B cell (primary cell): ENCODE data around the gene AXIN2. TPM values are rescaled to one million over a fixed set of nuclear protein-coding genes. Genes with fewer than 3 reads are reported as not detected.

Experiments used
- ATAC-seq: fragments of 200-7000 bp; cut with Tn5 transposase; one replicate; pipeline ENCODE4 v1.10.0; 2021; ENCODE audit warnings: low read depth, mild to moderate bottlenecking, moderate number of reproducible peaks, moderate library complexity
- CTCF ChIA-PET: fragments of 350-600 bp; sonication (Branson Sonifier 250); formaldehyde crosslinking; loops from one replicate; lab custom pipeline; 2021; ENCODE audit warnings: antibody characterized with exemption, inconsistent platforms; lab: Charles Lee
- POLR2A ChIA-PET: fragments of 350-600 bp; sonication (Branson Sonifier 250); formaldehyde crosslinking; loops from one replicate; lab custom pipeline; 2021; ENCODE audit warnings: antibody characterized with exemption; lab: Charles Lee
- DNase-seq: peaks from one replicate; pipeline ENCODE4 v3.0.0; 2013
- H2AFZ ChIP-seq: 2 replicates; pipeline ENCODE4 v1.6.1; 2012; ENCODE audit warnings: mild to moderate bottlenecking, low read depth, low read length; ENCODE audit not compliant: insufficient read depth, poor library complexity, severe bottlenecking
- H3K27ac ChIP-seq, 2 donors: 1 replicate in 1 of 2; 2 replicates in 1 of 2; pipeline ENCODE4 v1.5.1; 2012 to 2013; ENCODE audit warnings: low read length in 2 of 2, mild to moderate bottlenecking in 2 of 2, moderate library complexity in 1 of 2
- H3K27me3 ChIP-seq, 4 experiments: fragments of 200-600 bp in 1 of 4; sonication (generic) in 1 of 4; replicated peaks in 1 of 4; 1 replicate in 2 of 4; 2 replicates in 2 of 4; pipeline versions ENCODE4 v1.6.1 to v1.7.0; 2013 to 2016; ENCODE audit warnings: low read length in 3 of 4, mild to moderate bottlenecking in 2 of 4, mixed read lengths in 1 of 4, moderate library complexity in 1 of 4; ENCODE audit not compliant: insufficient read depth in 4 of 4, control insufficient read depth in 3 of 4; ENCODE audit errors: control extremely low read depth in 1 of 4
- H3K36me3 ChIP-seq, 2 experiments: replicated peaks in 1 of 2; 1 replicate in 1 of 2; 2 replicates in 1 of 2; pipeline versions ENCODE4 v1.6.1 to v1.7.1; 2013; ENCODE audit warnings: low read length in 1 of 2; ENCODE audit not compliant: insufficient read depth in 2 of 2, control insufficient read depth in 1 of 2; ENCODE audit errors: control extremely low read depth in 1 of 2, extremely low read depth in 1 of 2
- H3K4me1 ChIP-seq, 2 donors: fragments of 200-600 bp in 1 of 2; sonication (generic) in 1 of 2; 1 replicate in 1 of 2; 2 replicates in 1 of 2; pipeline versions ENCODE4 v1.5.1 to v1.6.1; 2013 to 2017; ENCODE audit warnings: low read length in 2 of 2; ENCODE audit not compliant: control insufficient read depth in 2 of 2, insufficient read depth in 2 of 2
- H3K4me2 ChIP-seq: replicated peaks from 2 replicates; pipeline ENCODE3; 2012; ENCODE audit warnings: mild to moderate bottlenecking, low read depth, low read length; ENCODE audit not compliant: poor library complexity, severe bottlenecking
- H3K4me3 ChIP-seq, 5 experiments: fragments of 200-600 bp in 1 of 5; sonication (generic) in 1 of 5; 1 replicate in 3 of 5; 2 replicates in 2 of 5; pipeline versions ENCODE4 v1.5.1 to v1.7.0; 2011 to 2016; ENCODE audit warnings: low read length in 4 of 5, mild to moderate bottlenecking in 4 of 5, low read depth in 2 of 5, control low read depth in 1 of 5, moderate library complexity in 1 of 5; ENCODE audit not compliant: insufficient read depth in 1 of 5; ENCODE audit errors: control extremely low read depth in 1 of 5, extremely low read depth in 1 of 5
- H3K79me2 ChIP-seq: fragments of 200-600 bp; sonication (generic); one replicate; pipeline ENCODE4 v1.6.0; 2016; ENCODE audit warnings: low read length; ENCODE audit not compliant: control insufficient read depth, insufficient read depth
- H3K9ac ChIP-seq: fragments of 200-600 bp; sonication (generic); 2 replicates; pipeline ENCODE4 v1.6.1; 2017; ENCODE audit warnings: mild to moderate bottlenecking, low read length, moderate library complexity
- H3K9me3 ChIP-seq, 3 donors: one replicate each; pipeline versions ENCODE4 v1.6.1 to v1.7.1; 2013; ENCODE audit warnings: low read length in 2 of 3; ENCODE audit not compliant: control insufficient read depth in 2 of 3, insufficient read depth in 1 of 3; ENCODE audit errors: control extremely low read depth in 1 of 3
- H4K20me1 ChIP-seq: 2 replicates; pipeline ENCODE4 v1.6.0; 2012; ENCODE audit warnings: mild to moderate bottlenecking, low read length; ENCODE audit not compliant: insufficient read depth, control insufficient read depth, poor library complexity, severe bottlenecking
- H3K27ac Mint-ChIP-seq: one replicate; pipeline ENCODE4 v1.8.0; 2021; ENCODE audit warnings: mixed read lengths
- H3K27me3 Mint-ChIP-seq: one replicate; pipeline ENCODE4 v1.8.0; 2021; ENCODE audit warnings: mixed read lengths
- H3K4me1 Mint-ChIP-seq: one replicate; pipeline ENCODE4 v1.8.0; 2021; ENCODE audit warnings: mixed read lengths
- H3K4me3 Mint-ChIP-seq: one replicate; pipeline ENCODE4 v1.8.0; 2021; ENCODE audit warnings: mixed read lengths
- H3K9me3 Mint-ChIP-seq: one replicate; pipeline ENCODE4 v1.8.0; 2022; ENCODE audit warnings: mixed read lengths; ENCODE audit not compliant: insufficient read depth
- CTCF ChIP-seq: fragments of 200-600 bp; IDR thresholded peaks from one replicate; pipeline ENCODE4 v1.8.0; 2022; ENCODE audit warnings: antibody characterized with exemption, mild to moderate bottlenecking
- WGBS: methylation state at CpG from one replicate; pipeline ENCODE4 v1.1.5; 2013; ENCODE audit warnings: missing lambda C conversion rate; ENCODE audit not compliant: insufficient coverage; 5-methylcytosine and 5-hydroxymethylcytosine counted together
- intact Hi-C: fragments of 100-400 bp; cut with micrococcal nuclease; formaldehyde crosslinking; loops from one replicate; pipeline ENCODE4 v1.10.0; 2022
- polyA plus RNA-seq: library from polyadenylated mRNA; depleted of rRNA; stranded (reverse); fragments of >200 nt; gene quantifications from 2 replicates; pipeline ENCODE4 v1.2.3, GENCODE V29; 2012
- total RNA-seq, 2 donors: library from RNA; stranded (reverse); fragments of 120-200 nt in 1 of 2; gene quantifications; 1 replicate in 1 of 2; 2 replicates in 1 of 2; pipeline versions ENCODE4 v1.2.3 to v1.2.4, GENCODE V29; 2013 to 2022

AXIN2 gene
- total and polyA plus RNA-seq, 2 donors (not counting 1 experiment from before 2014, with no cell fraction given): 0.16 to 1.2 TPM

GRCh38 chr17:65557349-65558310, 3.8 kb downstream of the AXIN2 start:
- DNase-seq (no peak), ATAC-seq (no peak)
- Histone ChIP-seq H3K79me2 (peaks cover 4% of the 10 kb centered on the region), H3K27ac (no peak overlapping the region), H3K4me2 (peak overlapping the region; percentile 6), H3K9me3 (peaks cover 0 to 13% (median 0%) of the 10 kb centered on the region in 3 donors), H3K27me3 (peaks cover 0 to 47% (median 20%) of the 10 kb centered on the region in 4 experiments), H3K36me3 (no peaks in the 10 kb centered on the region), H4K20me1 (peaks cover 27% of the 10 kb centered on the region), H3K9ac (no peak overlapping the region), H3K4me1 (peaks cover 16 to 24% of the 10 kb centered on the region in 2 donors), H2AFZ (no peak overlapping the region), H3K4me3 (peak overlapping the region in 1 of 5 experiments; percentile 8)
- CTCF ChIA-PET: no interaction called here
- H3K27me3 Mint-ChIP-seq: peaks cover 22% of the 10 kb centered on the region
- POLR2A ChIA-PET: no interaction called here
- H3K9me3 Mint-ChIP-seq: no peaks in the 10 kb centered on the region
- H3K4me1 Mint-ChIP-seq: peaks cover 19% of the 10 kb centered on the region
- H3K4me3 Mint-ChIP-seq: no peak overlapping the region
- TF ChIP-seq CTCF: no peak
- intact Hi-C loops: no loop called here
- 79% methylated on average over 18 of the region's 21 CpGs for WGBS
- H3K27ac Mint-ChIP-seq: no peak overlapping the region

GRCh38 chr17:65556910-65557348, 4.5 kb downstream of the AXIN2 start:
- Histone ChIP-seq H3K79me2 (peaks cover 4% of the 10 kb centered on the region), H2AFZ (no peak overlapping the region), H3K4me2 (peak overlapping the region; percentile 6), H4K20me1 (peaks cover 27% of the 10 kb centered on the region), H3K4me1 (peaks cover 15 to 21% of the 10 kb centered on the region in 2 donors), H3K27me3 (peaks cover 0 to 45% (median 20%) of the 10 kb centered on the region in 4 experiments), H3K4me3 (peak overlapping the region in 1 of 5 experiments; percentile 8), H3K36me3 (no peaks in the 10 kb centered on the region), H3K9ac (no peak overlapping the region), H3K9me3 (peaks cover 0 to 12% (median 0%) of the 10 kb centered on the region in 3 donors), H3K27ac (no peak overlapping the region)
- 33% methylated on average over 2 of the region's 4 CpGs for WGBS
- H3K27me3 Mint-ChIP-seq: peaks cover 16% of the 10 kb centered on the region
- no peak overlapping the region for H3K27ac Mint-ChIP-seq
- POLR2A ChIA-PET: no interaction called here
- H3K9me3 Mint-ChIP-seq: no peaks in the 10 kb centered on the region
- CTCF ChIA-PET: no interaction called here
- TF ChIP-seq CTCF: no peak
- DNase-seq: no peak
- no peak overlapping the region for H3K4me3 Mint-ChIP-seq
- no peak for ATAC-seq
- intact Hi-C loops: no loop called here
- peaks cover 14% of the 10 kb centered on the region for H3K4me1 Mint-ChIP-seq
